ENCODE results near the gene METTL25B. TPM values are rescaled to one million over a fixed set of nuclear protein-coding genes. Genes with fewer than 3 reads are reported as not detected.

Gene METTL25B
- total RNA-seq, 1 donor from 2014 or later: 56.7 TPM

DNA sequence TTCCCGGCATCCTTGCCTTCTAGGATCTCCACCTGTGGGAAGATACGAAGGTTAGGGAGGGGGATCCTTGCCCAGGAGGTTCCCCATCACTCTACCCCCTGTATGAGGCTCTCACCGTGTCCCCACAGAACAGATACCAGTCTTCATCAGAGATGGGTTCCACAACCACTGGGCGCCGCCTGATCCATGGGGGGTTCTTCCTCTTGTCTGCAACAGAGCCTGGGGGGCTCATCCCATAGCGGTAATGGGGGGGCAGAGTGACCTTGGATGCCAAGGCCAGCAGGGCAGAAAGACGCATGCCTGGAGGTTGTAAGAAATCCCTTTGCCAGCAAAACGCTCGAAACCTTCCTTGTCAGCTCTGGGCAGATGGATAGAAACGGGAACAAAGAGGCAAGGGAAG is 10.1 kb downstream of the METTL25B start:
- ChIA-PET POLR2A (interaction anchor here (1.0 to 1.6 kb wide), 4 partner anchors 10 to 29 kb away, joined by 3 to 10 read pairs (median 4); partner anchors contain the start of genes ISG20L2, METTL25B and PRCC), CTCF (interaction anchor here (1.1 kb wide), 1 partner anchor 13 kb away, joined by 4 read pairs; no protein-coding TSS in a partner anchor)
- ATAC-seq (ENCODE audit: low read depth) (no peak), DNase-seq (no peak)
- H3K27me3 Mint-ChIP-seq: no peaks in the 10 kb centered on the region
- H3K27ac Mint-ChIP-seq: no peak overlapping the region
- TF ChIP-seq, protein P1, sequence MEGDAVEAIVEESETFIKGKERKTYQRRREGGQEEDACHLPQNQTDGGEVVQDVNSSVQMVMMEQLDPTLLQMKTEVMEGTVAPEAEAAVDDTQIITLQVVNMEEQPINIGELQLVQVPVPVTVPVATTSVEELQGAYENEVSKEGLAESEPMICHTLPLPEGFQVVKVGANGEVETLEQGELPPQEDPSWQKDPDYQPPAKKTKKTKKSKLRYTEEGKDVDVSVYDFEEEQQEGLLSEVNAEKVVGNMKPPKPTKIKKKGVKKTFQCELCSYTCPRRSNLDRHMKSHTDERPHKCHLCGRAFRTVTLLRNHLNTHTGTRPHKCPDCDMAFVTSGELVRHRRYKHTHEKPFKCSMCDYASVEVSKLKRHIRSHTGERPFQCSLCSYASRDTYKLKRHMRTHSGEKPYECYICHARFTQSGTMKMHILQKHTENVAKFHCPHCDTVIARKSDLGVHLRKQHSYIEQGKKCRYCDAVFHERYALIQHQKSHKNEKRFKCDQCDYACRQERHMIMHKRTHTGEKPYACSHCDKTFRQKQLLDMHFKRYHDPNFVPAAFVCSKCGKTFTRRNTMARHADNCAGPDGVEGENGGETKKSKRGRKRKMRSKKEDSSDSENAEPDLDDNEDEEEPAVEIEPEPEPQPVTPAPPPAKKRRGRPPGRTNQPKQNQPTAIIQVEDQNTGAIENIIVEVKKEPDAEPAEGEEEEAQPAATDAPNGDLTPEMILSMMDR (IDR thresholded peaks at IDR 0.05): no peak
- no peak overlapping the region for H3K4me3 Mint-ChIP-seq
- H3K4me1 Mint-ChIP-seq: peaks cover 28% of the 10 kb centered on the region
- H3K9me3 Mint-ChIP-seq: no peaks in the 10 kb centered on the region
- intact Hi-C loops (cut with micrococcal nuclease): no loop called here
- peaks cover 65% of the 10 kb centered on the region for H3K36me3 Mint-ChIP-seq (ENCODE audit: low read depth)

DNA sequence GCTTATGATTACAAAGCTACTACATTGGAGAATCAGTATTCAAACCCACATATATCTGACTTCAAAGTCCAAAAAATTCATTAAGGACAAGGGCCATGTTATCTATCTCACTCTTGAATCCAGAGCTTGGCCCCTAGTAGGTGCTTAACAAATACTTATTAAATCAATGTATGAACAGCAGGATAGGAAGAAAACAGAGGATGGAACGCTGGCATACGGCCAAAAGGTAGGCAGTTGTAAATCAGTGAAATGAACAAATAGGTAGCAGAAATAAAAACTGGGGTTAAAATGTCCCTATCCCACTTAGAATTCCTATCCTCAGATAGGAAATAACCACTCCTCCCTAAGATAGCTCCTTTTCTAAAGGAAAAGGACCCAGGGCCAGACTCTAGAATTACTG is 10.6 kb downstream of the METTL25B start:
- H3K36me3 Mint-ChIP-seq (ENCODE audit: low read depth): peaks cover 65% of the 10 kb centered on the region
- no peak overlapping the region for H3K27ac Mint-ChIP-seq
- CTCF ChIA-PET: interaction anchor here (0.7 to 1.1 kb wide), 2 partner anchors 13 to 100 kb away, joined by 3 to 4 read pairs; no protein-coding TSS in a partner anchor
- POLR2A ChIA-PET: interaction anchor here (1.0 to 1.6 kb wide), 4 partner anchors 10 to 28 kb away, joined by 3 to 10 read pairs (median 4); partner anchors contain the start of genes ISG20L2, METTL25B and PRCC
- ATAC-seq (ENCODE audit: low read depth): no peak
- no peak for DNase-seq
- H3K4me1 Mint-ChIP-seq: peaks cover 28% of the 10 kb centered on the region
- no peaks in the 10 kb centered on the region for H3K9me3 Mint-ChIP-seq
- TF ChIP-seq, protein P1 (IDR thresholded peaks at IDR 0.05): no peak
- peak overlapping the region; percentile 3 for H3K4me3 Mint-ChIP-seq
- intact Hi-C loops (cut with micrococcal nuclease): no loop called here
- no peaks in the 10 kb centered on the region for H3K27me3 Mint-ChIP-seq

DNA sequence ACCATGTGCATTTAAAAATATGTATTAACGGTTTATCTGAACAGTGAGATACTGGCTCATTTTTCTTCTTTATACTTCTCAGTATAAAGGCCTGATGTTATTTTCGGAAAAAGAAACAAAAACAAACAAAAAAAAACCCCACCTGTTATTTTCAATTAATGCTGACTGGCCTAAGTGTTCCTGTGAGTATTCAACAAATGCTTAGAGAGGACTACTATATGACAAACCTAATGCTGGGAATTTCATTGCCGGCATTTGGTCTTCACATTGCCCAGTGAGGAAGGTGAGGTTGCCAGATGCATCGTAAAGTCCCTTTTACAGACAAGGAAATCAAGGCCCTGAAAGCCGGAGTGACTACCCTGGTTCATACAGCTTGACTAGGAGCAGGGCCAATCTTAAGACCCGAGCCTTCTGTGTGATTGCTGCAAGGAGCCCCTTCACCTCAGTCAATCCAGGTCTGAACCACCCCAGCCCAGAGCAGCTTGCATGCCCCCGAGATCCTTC is 12.0 kb downstream of the METTL25B start:
- peaks cover 28% of the 10 kb centered on the region for H3K4me1 Mint-ChIP-seq
- H3K27ac Mint-ChIP-seq: peak overlapping the region; percentile 97
- peak overlapping the region; percentile 98 for H3K4me3 Mint-ChIP-seq
- CTCF ChIA-PET: interaction anchor here (1.4 to 2.1 kb wide), 4 partner anchors 11 to 34 kb away, joined by 4 to 18 read pairs (median 13); partner anchors contain the start of genes CRABP2, HDGF and PRCC
- POLR2A ChIA-PET: interaction anchor here (1.0 to 5.0 kb wide), 8 partner anchors 11 to 527 kb away, joined by 3 to 153 read pairs (median 8); partner anchors contain the start of genes HDGF, ISG20L2, MEF2D and METTL25B
- intact Hi-C loops (cut with micrococcal nuclease): loop anchor here (2.0 kb wide), 1 partner anchor 239 kb away; the partner anchor contains the start of gene MEF2D
- ATAC-seq (ENCODE audit: low read depth): no peak
- peaks cover 73% of the 10 kb centered on the region for H3K36me3 Mint-ChIP-seq (ENCODE audit: low read depth)
- TF ChIP-seq, protein P1 (IDR thresholded peaks at IDR 0.05): no peak
- DNase-seq: no peak
- no peaks in the 10 kb centered on the region for H3K27me3 Mint-ChIP-seq
- no peaks in the 10 kb centered on the region for H3K9me3 Mint-ChIP-seq

DNA sequence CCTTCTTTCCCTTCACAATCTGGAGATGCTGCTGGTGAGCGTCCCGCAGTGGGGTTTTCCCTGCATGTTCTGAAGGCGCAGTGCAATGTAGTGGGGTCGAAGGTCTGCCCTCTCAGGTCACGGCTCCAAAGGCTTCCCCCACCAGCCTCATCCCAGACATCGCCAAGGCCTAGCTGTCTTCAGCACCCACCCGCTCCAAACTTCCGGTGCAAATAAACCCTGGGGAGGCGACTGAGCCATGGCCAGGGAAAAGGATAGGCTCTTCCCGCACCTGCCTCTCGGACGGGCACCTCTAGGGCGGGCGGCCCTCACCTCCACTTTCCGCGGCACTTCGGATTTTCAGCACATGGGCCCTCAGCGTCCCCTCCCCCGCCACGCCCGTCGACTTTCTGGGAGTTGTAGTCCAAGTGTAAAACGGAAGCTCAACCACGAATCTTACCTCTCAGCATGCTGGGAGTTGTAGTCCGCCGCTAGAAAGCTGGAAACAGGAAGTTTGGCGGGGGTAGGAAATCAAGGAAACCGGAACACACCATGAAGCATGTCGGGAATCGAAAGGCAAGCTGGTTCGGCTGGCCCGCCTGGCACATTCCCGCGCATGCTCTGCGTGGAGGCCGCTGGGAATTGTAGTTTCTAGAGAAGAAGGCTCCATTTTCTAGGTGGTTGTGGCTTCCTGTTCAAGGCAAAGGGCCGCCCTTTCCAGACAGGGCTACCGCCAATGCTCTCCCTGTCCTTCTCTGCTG is 12.6 kb downstream of the METTL25B start, which contains the start of gene MRPL24:
Gene MRPL24 (minus strand): TSS at position 348 of the 740 bp plus-strand sequence. CDS start 2,384 bp downstream, outside the sequence.
- no peaks in the 10 kb centered on the region for H3K9me3 Mint-ChIP-seq
- H3K36me3 Mint-ChIP-seq (ENCODE audit: low read depth): peaks cover 74% of the 10 kb centered on the region
- TF ChIP-seq, protein P1 (IDR thresholded peaks at IDR 0.05): no peak
- ChIA-PET POLR2A (interaction anchor here (0.6 to 5.0 kb wide), 11 partner anchors 10 to 528 kb away, joined by 3 to 153 read pairs (median 7); partner anchors contain the start of genes HDGF, ISG20L2, MEF2D and METTL25B), CTCF (interaction anchor here (0.7 to 2.1 kb wide), 6 partner anchors 11 to 51 kb away, joined by 3 to 18 read pairs (median 7); partner anchors contain the start of genes CRABP2, HDGF and PRCC)
- DNase-seq: peak; percentile 87
- no peaks in the 10 kb centered on the region for H3K27me3 Mint-ChIP-seq
- peak; percentile 89 for ATAC-seq (ENCODE audit: low read depth)
- H3K4me1 Mint-ChIP-seq: peaks cover 33% of the 10 kb centered on the region
- H3K27ac Mint-ChIP-seq: peak within 1 kb of the TSS; percentile 97
- peak within 1 kb of the TSS; percentile 98 for H3K4me3 Mint-ChIP-seq
- intact Hi-C loops (cut with micrococcal nuclease): loop anchor here (1.0 to 2.0 kb wide), 5 partner anchors 10 to 687 kb away; partner anchors contain the start of genes HDGF, ISG20L2, LAMTOR2 and MEF2D

All from activated B cell treated with CpG ODN at 0.5 μM for 24 hours (primary cell).